HG02763 (cell line): ENCODE results near the gene CCBE1.
"Not testable (repeated sequence)": the region's sequence is repeated elsewhere in the genome, so short reads cannot be mapped to it uniquely, and the experiment has no call there.

Experiments used
- ATAC-seq: cut with Tn5 transposase; IDR thresholded peaks from one replicate; pipeline ENCODE4 v1.9.1; 2021; ENCODE audit warnings: mild to moderate bottlenecking, moderate library complexity; ENCODE audit not compliant: unreplicated experiment

CCBE1 gene

DNA sequence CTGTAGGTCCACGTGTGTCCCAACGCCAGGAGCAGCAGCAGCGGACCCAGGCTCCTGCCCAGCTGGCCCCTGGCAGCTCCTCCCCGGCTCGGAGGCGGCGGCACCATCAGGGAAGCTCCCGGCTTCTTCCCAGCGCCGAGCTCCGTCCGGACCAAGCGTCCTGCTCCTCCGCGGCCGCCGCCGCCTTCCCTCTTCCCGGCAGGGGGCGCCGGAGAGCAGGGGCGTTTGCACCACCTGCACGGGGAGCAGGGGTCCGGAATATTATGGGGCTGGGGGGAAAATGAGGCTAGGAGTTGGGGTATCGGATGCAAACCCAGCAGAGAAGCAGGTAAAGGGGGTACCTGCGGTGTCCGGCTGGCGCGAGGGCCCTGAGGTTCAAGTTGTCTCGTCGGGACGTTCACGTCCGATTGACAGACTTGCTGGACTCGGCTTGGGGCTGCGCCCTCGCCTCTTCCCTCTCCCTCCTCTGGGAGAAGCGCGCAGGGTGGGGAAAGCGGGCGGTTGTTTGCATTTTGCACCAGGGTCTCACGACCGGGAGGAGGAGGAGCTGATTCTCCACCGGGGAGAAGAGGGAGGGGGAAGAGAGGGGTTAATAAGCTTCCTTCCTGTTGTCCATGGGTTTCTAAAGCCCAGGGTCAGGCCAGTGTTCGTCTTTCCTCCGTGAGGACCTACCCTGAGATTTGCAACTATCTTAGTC is at the start of gene CCBE1:
TSS of gene CCBE1 (minus strand) at position 188 of the 697 bp plus-strand sequence.
- no peak for ATAC-seq

DNA sequence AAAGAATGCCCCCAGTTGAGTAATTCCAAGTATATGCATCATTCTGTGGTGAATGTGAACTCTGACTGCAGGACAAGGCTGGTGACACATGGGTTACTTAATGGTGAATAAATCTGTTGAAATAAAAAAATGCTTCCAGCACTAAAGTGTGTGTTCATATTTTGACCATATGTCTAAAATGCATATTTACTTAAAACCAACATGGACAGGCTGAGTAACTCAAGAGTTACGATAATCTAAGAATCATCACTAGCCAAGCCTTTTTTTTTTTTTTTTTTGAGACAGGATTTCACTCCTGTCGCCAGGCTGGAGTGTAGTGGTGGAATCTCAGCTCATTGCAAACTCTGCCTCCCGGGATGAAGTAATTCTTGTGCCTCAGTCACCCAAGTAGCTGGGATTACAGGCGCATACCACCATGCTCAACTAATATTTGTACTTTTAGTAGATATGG is 47.1 kb upstream of the CCBE1 start:
- no peak for ATAC-seq

DNA sequence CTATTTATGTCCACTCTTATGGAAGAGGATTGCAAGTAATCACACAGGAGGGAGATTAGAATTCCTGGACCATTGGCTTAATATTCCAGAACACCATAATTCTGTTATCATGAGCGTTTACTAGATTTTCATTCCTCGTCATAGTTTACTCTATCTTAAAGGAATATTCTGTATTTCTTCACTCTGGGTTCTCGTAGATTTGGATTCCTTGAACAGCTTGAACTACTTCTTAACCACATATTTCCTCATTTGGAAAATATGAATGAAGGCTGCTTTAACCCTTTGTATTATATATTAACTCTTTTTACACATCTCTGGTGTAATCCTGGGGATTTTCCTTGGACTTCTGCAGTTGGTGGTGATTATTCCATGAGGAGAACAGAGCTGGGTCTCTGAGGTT is 46.3 kb upstream of the CCBE1 start:
- no peak for ATAC-seq

DNA sequence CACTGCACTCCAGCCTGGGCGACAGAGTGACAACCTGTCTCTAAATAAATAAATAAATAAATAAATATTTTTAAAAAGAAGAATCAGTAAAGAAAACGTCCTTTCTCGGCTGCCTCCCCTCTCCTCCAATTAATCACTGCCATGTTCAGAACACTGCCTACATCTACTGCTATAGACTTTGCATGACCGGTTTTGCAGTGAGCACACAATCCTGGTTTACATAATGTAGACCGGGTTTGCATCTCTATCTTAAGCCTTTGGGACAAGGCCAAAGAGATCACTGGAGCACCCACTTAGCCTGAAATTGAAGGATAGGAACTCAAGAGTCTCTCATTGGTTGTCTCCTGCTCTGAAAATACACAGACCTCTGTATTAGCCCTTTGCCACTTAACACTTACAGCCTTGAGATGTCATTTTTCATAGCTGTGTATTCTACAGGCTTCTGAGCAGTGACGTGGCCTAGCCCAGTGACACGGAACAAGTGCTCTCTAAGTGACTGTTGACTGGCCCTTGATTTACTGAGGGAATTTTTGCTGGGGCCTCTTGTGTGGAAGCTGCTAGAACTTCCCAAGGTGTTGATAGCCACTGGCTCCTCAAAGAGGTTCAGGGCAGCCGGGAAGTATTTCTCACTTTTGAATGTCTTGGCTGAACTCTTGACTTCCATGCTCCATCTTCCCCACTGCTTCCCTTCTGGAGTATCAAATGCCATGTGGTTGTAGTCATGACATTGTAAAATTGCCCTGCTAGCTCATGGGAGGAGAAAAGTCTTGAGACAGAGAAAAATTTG is 45.3 kb upstream of the CCBE1 start:
- no peak for ATAC-seq

DNA sequence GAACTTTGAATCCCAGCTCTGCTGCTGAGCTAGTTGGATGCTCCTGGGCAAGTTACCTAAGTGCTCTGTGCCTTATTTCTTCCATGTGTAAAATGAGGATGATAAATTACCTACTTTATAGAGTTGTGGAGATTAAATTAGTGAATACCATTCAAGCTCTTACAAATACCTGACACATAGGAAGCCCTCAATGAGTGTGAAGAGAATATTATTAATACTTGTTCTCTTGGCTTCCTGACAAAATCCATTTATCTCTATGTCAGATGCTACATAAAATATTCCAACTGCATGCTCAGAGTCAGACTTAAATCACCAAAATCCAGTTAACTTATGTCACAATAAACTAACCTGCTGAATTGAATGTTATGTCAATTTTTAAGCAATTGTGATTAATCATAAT is 42.9 kb upstream of the CCBE1 start:
- ATAC-seq, result no peak

DNA sequence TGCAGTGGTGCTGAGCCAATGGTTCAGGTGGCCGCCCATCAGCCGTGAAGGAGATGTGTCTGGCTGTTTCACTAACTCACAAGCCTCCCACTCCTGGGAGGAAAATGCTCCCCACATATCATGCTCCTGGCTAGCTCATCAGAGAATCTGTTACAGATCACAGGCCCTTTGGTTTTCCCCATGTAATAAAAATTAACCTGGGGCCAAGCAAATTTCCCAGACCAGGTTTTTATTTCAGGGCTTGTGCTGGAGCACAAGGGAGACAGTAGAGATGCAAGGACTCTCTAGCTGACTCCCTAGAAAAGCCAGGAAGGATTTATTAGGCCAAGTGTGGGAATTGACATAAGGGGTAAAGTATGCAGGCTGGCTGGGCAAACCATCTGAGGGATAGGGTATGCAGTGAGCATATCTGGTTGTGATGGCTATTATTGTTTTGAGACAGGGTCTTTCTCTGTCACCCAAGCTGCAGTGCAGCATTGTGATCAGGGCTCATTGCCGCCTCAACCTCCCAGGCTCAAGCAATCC is 40.6 kb upstream of the CCBE1 start:
- ATAC-seq, result no peak

DNA sequence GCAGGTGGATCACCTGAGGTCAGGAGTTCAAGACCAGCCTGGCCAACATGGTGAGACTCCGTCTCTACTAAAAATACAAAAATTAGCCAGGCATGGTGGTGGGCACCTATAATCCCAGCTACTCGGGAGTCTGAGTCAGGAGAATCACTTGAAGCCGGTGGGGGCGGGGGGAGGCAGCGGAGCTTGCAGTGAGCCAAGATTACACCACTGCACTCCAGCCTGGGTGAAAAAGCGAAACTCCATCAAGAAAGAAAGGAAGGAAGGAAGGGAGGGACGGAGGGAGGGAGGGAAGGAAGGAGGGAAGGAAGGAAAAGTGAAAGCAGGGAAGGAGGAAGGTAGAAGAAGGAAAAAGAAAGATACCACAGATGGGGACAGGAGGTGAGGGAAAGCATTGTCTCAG is 40.1 kb upstream of the CCBE1 start:
- ATAC-seq, result not testable (repeated sequence)

DNA sequence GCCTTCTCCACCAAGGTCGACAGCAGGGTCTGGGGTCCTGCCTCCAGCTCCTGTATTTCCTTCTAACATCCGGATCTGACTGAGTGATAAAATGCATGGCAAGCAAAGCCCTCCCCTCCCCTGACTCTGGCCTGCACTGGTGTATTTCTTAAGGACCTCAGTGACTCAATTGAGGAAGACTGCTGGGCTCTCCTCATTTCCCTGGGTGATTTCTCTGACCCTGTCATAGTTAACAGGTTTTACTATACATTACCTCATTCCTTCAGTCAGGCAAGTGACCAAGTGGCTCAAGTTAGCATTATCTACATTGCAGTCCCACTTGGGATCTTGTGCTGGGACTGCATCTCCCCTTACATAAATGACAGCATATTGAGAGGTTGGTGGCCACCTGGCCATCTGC is 38.8 kb upstream of the CCBE1 start:
- no peak for ATAC-seq

DNA sequence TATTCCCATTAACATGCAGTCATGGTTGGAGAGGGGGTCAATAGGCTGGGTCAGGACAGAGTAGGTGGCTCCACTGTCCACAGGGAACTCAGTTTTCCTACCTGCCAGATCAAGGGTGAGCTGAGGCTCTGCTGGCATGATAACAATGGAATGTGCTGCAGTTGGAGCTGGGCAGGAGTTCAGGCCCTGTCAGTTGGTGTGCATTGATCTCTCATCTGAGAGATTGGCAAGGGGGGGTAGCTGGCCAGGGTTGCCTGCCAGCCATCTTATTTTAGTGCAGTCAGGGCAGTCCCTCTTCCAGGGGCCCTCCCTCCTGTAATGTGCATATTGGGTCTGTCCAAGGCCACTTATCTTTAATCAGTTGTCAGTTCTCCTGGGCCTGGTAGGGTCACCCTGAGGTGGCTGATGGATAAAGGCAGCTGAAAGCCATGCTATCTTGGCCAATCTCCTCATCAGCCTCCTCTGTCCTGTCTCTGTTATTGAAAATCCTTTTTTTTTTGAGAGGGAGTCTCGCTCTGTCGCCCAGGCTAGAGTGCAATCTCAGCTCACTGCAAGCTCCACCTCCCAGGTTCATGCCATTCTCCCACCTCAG is 38.1 kb upstream of the CCBE1 start:
- no peak for ATAC-seq

DNA sequence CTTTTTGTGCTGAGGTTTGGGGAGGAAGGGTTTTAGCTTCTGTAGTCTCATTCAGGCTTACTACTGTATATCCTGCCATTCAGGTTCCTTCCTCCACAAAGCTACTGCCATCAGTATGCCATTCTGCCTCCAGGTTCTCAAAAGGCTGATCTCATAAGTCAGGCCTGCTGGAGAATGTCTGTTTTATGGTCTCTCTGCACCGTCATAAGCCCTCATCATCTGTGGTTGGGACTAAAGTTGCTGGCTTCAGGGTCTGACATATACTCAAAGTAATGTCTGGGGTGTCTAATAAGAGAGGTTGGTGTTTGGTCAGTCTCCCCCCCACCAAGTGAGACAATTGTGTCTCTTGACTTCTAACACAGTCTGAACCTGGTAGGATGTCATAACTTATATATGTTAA is 36.2 kb upstream of the CCBE1 start:
- no peak for ATAC-seq

DNA sequence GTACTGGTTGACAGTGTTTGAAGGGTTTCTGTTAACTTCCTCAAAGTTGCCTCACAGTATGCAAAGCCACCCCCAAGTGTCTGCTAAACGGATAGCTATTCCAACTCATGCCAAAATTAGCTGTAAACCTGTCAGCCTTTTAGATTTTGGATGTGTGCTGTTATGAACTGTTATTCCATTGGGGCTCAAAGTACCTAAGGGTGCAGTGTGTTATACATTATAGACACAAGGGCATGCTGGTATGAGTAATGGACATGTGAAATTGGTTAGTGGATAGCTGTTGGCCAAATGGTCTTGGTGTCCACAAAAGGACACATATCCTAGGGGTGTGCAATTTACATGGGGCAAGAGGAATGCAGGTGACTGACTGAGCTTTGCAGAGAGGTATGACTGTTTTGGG is 33.7 kb upstream of the CCBE1 start:
- ATAC-seq, result no peak

DNA sequence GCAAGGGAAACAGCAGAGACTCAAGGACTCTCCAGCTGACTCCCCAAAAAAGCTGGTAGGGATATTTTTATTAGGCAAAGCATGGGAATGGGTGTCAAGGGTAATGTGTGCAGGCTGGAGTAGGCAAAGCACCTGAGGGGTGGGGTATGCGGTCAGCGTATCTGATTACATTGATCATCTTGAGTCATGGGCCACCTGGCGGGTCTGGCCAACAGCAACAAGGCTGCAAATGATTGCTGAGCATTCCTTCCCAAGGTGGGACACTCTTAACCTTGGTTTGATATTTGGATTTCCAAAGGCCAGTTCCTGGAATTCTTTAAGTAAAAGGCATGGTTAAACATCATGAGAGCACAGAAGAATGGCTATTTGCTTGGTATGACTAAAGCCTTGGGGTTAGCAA is 32.6 kb upstream of the CCBE1 start:
- no peak for ATAC-seq

DNA sequence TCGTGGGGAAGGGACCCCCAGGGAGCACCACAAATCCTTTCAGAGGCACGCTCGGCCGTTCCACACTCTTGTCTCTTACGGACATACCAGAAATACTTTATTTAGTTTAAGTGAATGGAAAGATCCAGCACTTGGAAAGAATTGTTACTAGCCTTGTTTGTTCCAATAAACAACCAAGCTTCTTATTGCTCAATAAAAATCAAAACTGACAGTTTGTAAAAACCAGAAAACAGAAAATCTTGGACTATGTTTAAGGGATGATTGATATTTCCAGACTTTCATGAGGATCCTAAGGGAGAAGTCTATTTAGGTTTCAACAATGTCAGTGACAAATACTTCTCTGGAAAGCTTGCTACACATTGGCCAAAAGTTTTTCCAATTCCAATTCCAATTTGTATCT is 31.6 kb upstream of the CCBE1 start:
- no peak for ATAC-seq

DNA sequence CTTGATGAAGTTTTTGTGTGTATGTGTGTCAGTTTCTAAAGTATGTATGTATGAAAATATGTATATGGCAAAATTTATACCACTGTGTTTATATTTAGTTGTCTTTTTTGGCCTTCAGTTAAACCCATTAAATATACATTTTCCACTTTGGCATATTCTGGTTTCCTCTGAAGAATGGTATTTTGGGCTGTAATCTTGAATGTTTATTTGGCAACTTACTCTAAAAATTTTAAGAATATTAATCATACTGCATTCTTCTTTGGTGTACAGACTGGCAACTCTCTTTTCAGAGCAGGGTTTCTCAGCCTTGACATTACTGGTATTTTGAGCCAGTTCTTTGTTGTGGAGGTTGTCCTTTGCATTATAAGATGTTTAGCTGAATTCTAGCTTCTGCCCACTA is 27.9 kb upstream of the CCBE1 start:
- ATAC-seq, result no peak

DNA sequence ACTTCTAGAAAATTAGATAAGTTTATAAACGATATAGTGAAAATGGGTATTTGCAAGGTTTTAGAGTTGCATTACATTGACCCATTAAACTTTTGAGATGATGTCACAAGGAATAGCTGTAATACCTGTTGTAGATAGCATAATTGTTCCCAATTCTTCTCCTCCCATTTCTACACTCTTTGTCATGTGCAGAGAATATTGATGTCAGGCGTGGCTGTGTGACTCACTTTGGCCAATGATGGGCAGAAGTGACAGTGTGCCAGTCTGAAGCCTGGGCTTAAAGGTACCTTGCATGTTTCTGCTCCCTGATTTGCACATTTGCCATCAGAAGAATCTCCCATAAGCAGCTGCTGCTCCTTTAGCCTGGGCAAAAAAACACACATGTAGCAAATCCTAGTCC is 26.9 kb upstream of the CCBE1 start:
- ATAC-seq, result no peak

DNA sequence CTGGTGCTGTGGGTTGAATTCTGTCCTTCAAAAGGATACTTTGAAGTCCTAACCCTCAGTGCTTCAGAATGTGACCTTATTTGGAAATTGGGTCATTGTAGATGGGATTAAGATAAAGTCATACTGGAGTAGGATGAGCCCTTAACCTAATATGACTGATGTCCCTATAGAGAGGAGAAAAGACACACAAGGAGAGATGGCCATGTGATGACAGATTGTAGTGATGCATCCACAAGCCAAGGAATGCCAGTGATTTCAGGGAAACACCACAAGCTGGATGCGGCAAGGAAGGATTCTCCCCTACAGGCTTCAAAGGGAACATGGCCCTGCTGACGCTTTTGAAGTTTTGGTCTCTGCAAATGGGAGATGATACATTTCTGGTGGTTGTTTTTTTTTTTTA is 24.7 kb upstream of the CCBE1 start:
- no peak for ATAC-seq

DNA sequence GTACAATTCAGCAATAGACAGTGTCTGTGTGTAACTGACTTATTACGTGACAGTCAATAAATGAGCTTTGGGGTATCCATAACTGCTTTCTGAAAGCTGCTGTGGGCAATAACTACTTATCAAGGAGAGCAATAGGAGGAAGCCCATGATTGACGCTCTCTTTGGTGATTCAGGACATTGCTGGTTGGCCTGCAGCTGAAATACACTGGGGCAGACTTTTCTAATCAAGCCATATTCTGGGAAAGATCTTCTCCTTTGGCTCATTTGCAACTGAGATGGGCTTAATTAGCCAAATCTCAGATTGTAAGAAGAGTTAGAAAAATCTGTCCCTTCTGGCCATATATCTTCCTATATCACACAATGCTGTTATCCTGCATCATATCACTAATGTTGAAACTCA is 24.0 kb upstream of the CCBE1 start:
- ATAC-seq, result no peak

DNA sequence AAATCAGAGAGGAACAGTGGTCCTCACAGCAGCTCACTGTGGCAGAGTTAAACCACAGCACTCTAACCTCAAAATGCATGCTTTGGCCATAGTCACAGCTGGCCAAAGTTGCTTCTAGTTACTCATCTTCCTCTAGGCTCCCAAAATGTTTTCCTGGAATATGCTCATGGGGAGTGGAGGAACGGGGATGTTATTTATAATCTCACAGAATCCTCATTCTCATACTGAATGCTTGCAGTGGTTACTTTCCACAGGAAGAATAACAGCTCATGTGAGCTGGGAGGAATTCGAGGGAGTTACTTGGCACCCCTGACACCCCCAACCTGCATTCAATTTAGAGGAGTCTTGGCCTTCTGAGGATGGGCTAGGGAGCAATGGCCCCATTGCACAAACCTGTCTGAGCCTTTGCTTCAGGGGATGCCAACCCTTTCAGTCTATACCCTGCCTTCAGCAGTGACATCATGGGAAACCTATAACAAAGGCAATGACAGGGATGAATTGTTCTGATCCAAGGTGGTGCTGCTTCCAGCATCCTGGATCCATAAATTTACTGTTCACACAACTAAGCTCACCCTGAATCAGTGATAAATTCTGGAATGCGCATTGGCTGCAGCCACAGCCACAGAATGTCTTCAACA is 22.4 kb upstream of the CCBE1 start:
- no peak for ATAC-seq

DNA sequence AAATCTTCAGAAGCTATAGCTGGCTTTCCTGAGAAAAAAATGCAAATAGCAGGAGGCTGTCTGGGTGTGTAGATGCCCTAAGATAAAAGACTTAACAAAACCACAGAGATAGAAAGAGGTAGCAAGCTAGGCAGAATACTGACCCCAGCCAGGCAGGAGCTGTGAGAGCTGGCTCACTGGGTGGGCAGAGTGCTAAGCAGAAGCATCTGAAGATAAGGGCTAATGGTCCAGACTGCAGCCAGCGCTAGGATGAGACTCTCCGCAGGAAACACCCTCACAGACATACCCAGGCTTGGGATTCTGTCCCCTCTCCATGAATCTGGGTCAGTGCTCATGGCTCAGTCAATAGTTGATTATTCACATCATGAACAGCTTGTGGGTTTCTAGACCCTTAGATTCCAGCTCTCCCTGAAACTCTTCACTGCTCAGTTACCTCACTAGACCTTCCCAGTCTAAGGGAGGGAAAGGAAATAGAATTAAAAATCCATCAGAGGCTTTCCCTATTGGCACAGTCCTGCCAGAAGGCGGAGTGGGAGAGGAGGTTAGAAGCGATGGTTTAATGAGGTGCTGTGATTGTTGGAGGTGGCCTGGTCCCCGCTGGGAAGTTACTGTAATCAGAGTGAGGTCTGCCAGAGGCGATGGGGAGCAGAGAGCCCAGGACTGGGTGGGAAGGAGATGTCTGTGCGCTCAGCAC is 21.4 kb upstream of the CCBE1 start:
- no peak for ATAC-seq

DNA sequence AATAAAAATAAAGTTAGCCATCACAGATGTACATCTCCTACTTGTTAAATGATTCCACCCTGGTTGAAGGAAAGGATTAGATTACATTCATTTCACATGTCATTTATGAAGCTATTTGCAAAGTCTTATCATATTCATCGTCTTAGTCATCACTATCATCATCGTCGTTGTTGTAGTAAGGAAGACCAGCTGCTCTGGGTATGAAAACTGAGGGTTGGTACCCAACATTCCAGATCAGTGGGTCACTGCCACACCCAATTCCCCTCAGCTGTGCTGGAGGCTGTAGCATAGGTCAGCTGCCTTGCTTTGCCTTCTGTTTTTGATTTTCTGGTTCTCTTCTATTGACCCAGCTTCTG is 20.9 kb upstream of the CCBE1 start:
- ATAC-seq, result no peak

DNA sequence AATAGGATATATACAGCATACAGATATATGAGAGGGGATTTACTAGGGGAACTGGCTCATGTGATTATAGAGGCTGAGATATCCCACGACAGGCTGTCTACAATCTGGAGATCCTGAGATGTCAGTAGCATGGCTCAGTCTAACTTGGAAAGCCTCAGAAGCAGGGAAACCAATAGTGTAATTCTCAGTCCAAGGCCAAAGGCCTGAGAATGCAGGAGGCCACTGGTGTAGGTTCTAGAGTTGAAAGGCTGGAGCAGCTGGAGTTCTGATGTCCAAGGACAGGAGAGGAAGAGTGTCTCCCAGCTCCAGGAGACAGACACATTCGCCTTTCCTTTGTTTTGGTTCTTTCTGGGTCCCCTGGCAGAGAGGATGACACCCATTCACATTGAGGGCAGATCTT is 20.1 kb upstream of the CCBE1 start:
- ATAC-seq, result no peak
